GM18907 (cell line): ENCODE data around the gene RIMBP3C.
"Not testable (repeated sequence)": the region's sequence is repeated elsewhere in the genome, so short reads cannot be mapped to it uniquely, and the experiment has no call there.

ENCODE experiments used
- ATAC-seq: cut with Tn5 transposase; IDR thresholded peaks from one replicate; pipeline ENCODE4 v1.9.1; 2021; ENCODE audit warnings: mild to moderate bottlenecking, moderate library complexity; ENCODE audit not compliant: unreplicated experiment

Gene RIMBP3C

GRCh38 chr22:21551361-21551760 lies at the start of gene RIMBP3C:
Gene RIMBP3C (minus strand): TSS chr22:21551461. CDS start chr22:21550976, 485 bp downstream.
- not testable (repeated sequence) for ATAC-seq

GRCh38 chr22:21599053-21599893 lies 48.0 kb upstream of the RIMBP3C start:
- no peak for ATAC-seq

GRCh38 chr22:21598302-21598701 lies 47.0 kb upstream of the RIMBP3C start:
- ATAC-seq = no peak

DNA sequence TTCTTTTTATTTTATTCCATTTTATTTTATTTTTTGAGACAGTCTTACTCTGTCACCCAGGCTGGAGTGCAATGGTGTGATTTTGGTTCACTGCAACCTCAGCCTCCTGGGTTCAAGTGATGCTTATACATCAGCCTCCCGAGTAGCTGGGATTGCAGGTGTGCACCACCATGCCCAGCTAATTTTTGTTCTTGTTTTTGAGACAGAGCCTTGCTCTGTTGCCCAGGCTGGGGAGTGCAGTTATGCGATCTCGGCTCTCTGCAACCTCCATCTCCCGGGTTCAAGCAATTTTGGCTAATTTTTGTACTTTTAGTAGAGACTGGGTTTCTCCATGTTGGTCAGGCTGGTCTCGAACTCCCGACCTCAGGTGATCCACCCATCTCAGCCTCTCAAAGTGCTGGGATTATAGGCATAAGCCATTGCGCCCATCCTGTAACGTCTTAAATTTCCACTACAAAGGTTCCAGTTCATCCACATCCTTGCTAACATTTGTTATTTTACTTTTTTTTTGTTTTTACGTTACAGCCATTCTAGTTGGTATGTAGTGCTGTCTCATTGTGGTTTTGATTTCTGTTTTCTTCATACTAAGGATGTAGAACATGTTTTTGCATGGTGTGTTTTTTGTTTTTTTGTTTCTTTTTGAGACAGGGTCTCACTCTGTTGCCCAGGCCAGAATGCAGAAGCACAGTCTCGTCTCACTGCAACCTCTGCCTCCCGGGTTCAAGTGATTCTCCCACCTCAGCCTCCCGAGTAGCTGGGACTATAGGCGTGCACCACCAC lies 45.3 kb upstream of the RIMBP3C start:
- not testable (repeated sequence) for ATAC-seq

GRCh38 chr22:21594865-21595452 lies 43.7 kb upstream of the RIMBP3C start:
- no peak for ATAC-seq

- no peak for ATAC-seq
Measured at GRCh38 chr22:21593406-21594232, 42.4 kb upstream of the RIMBP3C start.

- ATAC-seq = no peak
Measured at GRCh38 chr22:21592422-21592821, 41.2 kb upstream of the RIMBP3C start.

DNA sequence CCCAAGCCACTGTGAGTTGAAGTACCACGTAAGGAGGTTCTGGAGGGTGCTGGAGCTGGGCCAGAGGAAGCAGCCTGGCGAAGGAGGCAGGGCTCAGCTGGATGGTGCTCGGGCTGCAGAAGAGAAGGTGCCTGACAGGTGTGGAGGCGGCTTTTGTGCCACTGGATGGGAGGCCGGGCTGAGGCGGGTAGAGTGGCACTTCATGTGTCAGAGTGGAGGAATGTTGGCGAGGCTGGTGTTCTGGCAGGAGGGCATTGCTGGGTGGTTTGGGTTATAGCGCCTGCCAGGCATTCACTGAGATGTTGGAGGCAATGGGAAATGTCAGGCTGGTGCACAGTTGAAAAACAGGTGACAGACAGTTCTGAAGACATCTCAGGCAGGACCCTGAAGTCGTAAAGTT lies 40.4 kb upstream of the RIMBP3C start:
- ATAC-seq = no peak

DNA sequence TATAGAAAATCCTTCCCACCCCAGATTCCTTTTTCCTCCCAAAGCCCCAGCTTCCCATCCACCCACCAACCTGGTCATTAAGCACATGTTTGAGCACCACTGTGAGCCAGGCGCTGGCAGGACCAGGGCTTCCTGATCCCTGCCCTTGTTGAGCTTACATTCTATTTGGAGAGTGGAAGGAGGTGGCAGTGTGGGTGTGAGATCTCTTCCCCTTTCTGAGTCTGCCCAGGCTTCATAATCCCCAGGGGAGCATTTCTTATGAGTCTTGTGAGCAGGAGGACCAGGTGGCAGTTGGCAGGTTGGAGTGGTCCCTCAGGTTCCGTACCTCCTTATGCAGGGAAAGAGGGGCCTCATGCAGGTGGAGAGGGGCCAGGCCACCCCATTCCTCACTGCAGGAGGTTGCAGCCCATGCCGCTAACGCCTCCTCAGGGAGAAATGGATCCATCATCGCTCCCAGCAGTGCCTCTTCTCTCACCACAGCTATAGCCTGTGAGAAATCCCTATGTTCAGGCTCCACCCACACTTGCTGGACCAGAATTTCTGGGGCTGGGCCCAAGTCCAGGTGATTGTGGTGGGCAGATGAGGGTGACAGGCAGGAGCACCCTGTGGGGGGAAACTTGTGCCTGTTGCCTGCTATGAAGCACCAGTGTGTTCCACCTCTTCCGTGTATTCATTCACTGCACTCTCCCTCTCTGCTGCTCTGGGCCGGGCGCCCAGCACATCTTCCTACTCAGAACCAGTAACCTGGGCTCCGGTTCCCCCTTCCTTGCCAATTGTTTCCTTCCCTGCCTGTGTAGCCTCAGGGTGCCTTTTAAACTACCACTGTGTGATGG lies 39.8 kb upstream of the RIMBP3C start:
- no peak for ATAC-seq

GRCh38 chr22:21589396-21589795 lies 38.1 kb upstream of the RIMBP3C start:
- no peak for ATAC-seq

DNA sequence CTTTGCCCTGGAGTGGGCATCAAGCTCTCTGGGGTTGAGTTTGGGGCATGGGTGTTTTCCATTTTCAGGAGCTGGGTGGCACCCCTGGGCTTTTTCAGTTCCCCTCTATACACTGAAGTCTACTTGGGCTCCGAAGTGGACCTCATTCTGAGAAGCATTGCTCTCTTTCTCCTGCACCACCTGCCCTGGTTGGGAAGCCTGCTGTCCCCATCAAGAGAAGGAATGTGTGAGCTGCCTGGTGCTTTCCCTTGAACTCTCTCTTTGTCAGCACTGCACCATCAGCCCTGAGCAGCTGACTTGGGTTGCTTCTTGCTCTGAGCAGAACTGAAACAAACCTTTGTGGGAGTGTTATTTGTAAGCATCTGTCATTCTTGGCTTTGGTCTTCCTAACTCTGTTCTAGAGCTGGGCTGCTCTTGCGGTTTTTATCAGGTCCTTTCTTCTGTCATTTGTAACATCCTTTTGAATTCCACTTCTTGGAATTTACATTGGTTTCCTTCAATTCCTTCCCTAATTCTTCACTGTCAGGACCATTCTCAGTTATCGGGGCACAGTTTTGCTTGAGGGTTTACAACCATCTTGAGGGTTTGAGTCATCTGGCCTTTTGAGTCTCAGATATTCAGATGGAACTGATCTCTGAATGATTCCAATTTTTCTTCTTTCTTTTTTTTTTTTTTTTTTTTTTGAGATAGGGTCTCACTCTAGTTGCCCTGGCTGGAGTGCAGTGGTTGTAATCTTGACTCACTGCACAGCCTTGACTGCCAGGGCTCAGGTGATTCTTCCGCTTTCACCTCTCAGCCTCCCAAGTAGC lies 36.7 kb upstream of the RIMBP3C start:
- peak; percentile 78 for ATAC-seq

- ATAC-seq = no peak
Measured at GRCh38 chr22:21585389-21585788, 34.1 kb upstream of the RIMBP3C start.

- no peak for ATAC-seq
Measured at GRCh38 chr22:21582801-21583740, 31.8 kb upstream of the RIMBP3C start.

- ATAC-seq = not testable (repeated sequence)
Measured at GRCh38 chr22:21581009-21581713, 29.9 kb upstream of the RIMBP3C start.

DNA sequence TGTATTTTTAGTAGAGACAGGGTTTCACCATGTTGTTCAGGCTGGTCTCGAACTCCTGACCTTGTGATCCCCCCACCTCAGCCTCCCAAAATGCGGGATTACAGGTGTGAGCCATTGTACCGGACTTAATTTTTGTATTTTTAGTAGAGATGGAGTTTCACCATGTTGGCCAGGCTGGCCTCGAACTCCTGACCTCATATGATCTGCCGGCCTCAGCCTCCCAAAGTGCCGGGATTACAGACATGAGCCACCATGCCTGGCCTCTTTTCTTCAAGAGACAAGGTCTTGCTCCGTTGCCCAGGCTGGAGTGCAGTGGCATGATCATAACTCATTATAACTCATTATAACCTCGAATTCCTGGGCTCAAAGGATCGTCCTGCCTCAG lies 29.4 kb upstream of the RIMBP3C start:
- not testable (repeated sequence) for ATAC-seq

- ATAC-seq = no peak
Measured at GRCh38 chr22:21579474-21579851, 28.2 kb upstream of the RIMBP3C start.

DNA sequence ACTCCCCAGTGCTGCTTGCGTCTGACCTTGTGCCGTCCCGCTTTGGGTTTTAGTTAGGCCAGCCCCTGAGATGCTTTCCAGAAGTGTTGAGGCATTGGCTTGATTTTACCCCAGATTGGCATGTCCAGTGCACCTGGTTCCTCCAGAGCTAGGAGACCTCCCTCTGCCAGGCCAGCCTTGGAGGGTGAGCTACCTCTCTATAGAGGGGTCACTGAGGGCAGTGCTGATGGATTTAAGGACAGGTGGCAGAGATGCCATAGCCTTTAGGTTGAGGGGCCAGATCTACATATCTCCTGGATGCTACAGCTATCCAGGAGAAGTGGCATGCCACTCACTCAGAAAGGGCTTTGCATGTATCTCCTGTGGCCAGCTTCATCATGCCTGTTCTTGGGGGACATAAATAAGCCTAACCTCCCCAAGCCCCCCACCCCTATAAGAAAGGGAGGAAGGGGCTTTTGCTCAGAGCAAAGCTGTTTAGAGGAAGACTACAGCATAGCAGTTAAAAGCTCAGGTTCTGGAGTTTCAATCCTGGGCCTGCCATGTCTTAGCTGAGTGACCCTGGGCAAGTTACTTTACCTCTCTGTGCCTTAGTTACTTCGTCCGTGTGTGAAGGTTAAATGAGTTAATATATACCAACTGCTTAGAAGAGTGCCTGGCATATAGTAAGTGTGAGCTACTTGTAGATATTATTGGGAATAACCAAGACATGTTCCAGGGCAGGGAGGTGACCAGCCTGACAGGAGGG lies 22.7 kb upstream of the RIMBP3C start:
- no peak for ATAC-seq
